ENCODE measurements around the gene MAEA.

Gene MAEA

DNA sequence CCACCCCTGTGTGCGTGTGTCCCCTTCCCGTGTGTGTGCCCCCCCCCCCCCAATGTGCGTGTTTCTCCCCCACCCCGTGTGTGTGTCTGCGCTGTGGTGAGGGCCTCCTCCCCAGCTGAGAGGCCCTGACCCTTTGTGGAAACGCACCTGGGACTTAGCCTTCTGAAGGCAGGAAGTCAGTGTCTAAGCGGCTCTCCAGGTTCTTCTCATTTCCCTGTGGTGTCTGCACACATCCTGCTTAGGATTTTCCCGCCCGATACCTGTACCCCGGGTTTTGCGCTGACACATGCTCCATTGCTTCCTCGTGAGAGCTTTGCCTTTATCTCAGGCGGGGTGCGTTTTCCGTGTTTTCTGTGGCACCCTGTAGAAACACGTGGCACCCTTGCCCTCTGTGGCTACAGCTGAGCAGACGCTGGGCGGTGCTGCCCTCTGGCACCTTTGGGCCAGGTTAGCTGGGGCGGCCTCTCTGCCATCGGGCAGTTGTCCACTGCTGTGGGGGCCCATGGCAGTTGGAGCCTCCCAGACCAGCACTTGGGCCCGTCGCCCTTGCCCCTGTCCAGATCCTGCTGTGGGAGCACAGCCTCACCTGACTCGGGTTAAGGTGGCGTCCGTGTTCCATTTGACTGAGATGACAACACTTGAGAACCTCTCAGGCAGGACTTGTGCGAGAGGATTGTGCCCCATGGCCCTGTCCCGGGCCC, 26.3 kb downstream of the MAEA start:
- TF ChIP-seq, protein P1, sequence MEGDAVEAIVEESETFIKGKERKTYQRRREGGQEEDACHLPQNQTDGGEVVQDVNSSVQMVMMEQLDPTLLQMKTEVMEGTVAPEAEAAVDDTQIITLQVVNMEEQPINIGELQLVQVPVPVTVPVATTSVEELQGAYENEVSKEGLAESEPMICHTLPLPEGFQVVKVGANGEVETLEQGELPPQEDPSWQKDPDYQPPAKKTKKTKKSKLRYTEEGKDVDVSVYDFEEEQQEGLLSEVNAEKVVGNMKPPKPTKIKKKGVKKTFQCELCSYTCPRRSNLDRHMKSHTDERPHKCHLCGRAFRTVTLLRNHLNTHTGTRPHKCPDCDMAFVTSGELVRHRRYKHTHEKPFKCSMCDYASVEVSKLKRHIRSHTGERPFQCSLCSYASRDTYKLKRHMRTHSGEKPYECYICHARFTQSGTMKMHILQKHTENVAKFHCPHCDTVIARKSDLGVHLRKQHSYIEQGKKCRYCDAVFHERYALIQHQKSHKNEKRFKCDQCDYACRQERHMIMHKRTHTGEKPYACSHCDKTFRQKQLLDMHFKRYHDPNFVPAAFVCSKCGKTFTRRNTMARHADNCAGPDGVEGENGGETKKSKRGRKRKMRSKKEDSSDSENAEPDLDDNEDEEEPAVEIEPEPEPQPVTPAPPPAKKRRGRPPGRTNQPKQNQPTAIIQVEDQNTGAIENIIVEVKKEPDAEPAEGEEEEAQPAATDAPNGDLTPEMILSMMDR (conservative IDR thresholded peaks at IDR 0.05; ENCODE audit: low read length): no peak
- TF ChIP-seq EZH2phosphoT487 (IDR thresholded peaks at IDR 0.05; ENCODE audit: borderline replicate concordance): no peak
- H3K4me2 ChIP-seq (ENCODE audit: low read depth, low read length, poor library complexity, severe bottlenecking): no peak overlapping the region
- H2AFZ ChIP-seq (ENCODE audit: low read length): no peak overlapping the region
- H3K9me3 ChIP-seq (ENCODE audit: insufficient read depth, low read depth, low read length): no peaks in the 10 kb centered on the region; the same call in 1 of the 2 replicates
- peaks cover 68% of the 10 kb centered on the region; the same call in 1 of the 2 replicates for H3K36me3 ChIP-seq (ENCODE audit: insufficient read depth, low read length)
- no peaks in the 10 kb centered on the region for H4K20me1 ChIP-seq (ENCODE audit: insufficient read depth, low read length, poor library complexity, severe bottlenecking)
- H3K4me3 ChIP-seq (ENCODE audit: low read length, poor library complexity, severe bottlenecking): no peak overlapping the region
- H3K9ac ChIP-seq (ENCODE audit: low read depth, low read length, poor library complexity, severe bottlenecking): no peak overlapping the region
- peaks cover 7% of the 10 kb centered on the region; the same call in 1 of the 2 replicates for H3K79me2 ChIP-seq (ENCODE audit: insufficient read depth, low read length)
- H3F3A ChIP-seq (ENCODE audit: low read depth): no peaks in the 10 kb centered on the region
- no peaks in the 10 kb centered on the region for H3K27me3 ChIP-seq (ENCODE audit: insufficient read depth, low read length, poor library complexity, severe bottlenecking)
- no peaks in the 10 kb centered on the region for H3K4me1 ChIP-seq (ENCODE audit: insufficient read depth, low read length, poor library complexity, severe bottlenecking)
- H3K9me2 ChIP-seq (replicated peaks; ENCODE audit: low read depth, low read length): no peaks in the 10 kb centered on the region

- no peaks in the 10 kb centered on the region for H3K4me1 ChIP-seq (ENCODE audit: insufficient read depth, low read length, poor library complexity, severe bottlenecking)
- no peak for TF ChIP-seq EZH2phosphoT487 (IDR thresholded peaks at IDR 0.05; ENCODE audit: borderline replicate concordance)
- TF ChIP-seq, protein P1 (conservative IDR thresholded peaks at IDR 0.05; ENCODE audit: low read length): no peak
- H3K4me3 ChIP-seq (ENCODE audit: low read length, poor library complexity, severe bottlenecking): no peak overlapping the region
- H3K27me3 ChIP-seq (ENCODE audit: insufficient read depth, low read length, poor library complexity, severe bottlenecking): no peaks in the 10 kb centered on the region
- no peak overlapping the region for H3K4me2 ChIP-seq (ENCODE audit: low read depth, low read length, poor library complexity, severe bottlenecking)
- H3K9ac ChIP-seq (ENCODE audit: low read depth, low read length, poor library complexity, severe bottlenecking): no peak overlapping the region
- H3K79me2 ChIP-seq (ENCODE audit: insufficient read depth, low read length): peaks cover under 1% of the 10 kb centered on the region; the same call in 1 of the 2 replicates
- H4K20me1 ChIP-seq (ENCODE audit: insufficient read depth, low read length, poor library complexity, severe bottlenecking): no peaks in the 10 kb centered on the region
- no peaks in the 10 kb centered on the region for H3K9me2 ChIP-seq (replicated peaks; ENCODE audit: low read depth, low read length)
- no peaks in the 10 kb centered on the region; the same call in 1 of the 2 replicates for H3K9me3 ChIP-seq (ENCODE audit: insufficient read depth, low read depth, low read length)
- H3K36me3 ChIP-seq (ENCODE audit: insufficient read depth, low read length): peaks cover 65% of the 10 kb centered on the region; the same call in 1 of the 2 replicates
- H2AFZ ChIP-seq (ENCODE audit: low read length): no peak overlapping the region
- no peaks in the 10 kb centered on the region for H3F3A ChIP-seq (ENCODE audit: low read depth)
Observed at GRCh38 chr4:1316537-1317168, 27.0 kb downstream of the MAEA start.

DNA sequence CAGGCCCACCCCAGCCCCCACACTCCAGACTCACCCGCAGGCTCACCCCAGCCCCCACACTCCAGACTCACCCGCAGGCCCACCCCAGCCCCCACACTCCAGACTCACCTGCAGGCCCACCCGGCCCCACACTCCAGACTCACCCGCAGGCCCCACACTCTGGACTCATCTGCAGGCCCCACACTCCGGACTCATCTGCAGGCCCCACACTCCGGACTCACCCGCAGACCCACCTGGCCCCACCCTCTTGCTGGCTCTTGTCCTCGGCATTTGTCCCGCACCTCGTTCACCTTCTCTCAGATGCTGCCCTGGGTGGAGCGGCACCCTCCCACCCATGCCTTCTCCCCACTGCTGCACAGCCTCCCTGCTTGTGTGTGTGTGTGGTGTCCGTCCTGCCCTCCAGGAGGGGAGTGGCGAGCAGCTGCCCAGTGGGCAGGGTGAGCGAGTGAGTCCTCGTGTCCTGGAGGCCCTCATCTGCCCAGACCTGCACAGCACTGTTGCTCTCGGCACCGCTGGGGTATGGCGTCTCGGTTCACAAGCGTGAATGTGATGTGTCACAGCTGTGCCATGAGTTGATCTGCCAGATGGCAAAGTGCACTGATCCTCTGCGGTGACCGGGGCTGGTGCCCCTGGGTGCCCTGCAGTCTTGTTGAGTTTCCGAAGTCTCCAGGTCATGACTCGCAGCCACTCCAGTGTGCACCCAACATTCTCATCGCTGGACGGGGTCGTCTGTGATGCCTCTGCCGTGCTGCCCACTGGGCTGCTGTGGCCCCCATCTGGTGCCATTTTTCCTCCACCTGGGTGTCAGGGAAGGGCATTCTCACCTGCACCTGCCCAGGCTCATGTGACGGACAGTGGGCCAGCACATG, 27.7 kb downstream of the MAEA start:
- Histone ChIP-seq H3K9me2 (replicated peaks; ENCODE audit: low read depth, low read length) (no peaks in the 10 kb centered on the region), H2AFZ (ENCODE audit: low read length) (no peak overlapping the region), H3K9me3 (ENCODE audit: insufficient read depth, low read depth, low read length) (no peaks in the 10 kb centered on the region; the same call in 1 of the 2 replicates), H3K4me2 (ENCODE audit: low read depth, low read length, poor library complexity, severe bottlenecking) (no peak overlapping the region), H3K9ac (ENCODE audit: low read depth, low read length, poor library complexity, severe bottlenecking) (no peak overlapping the region), H3K79me2 (ENCODE audit: insufficient read depth, low read length) (no peaks in the 10 kb centered on the region), H3K36me3 (ENCODE audit: insufficient read depth, low read length) (peaks cover 64% of the 10 kb centered on the region; the same call in 1 of the 2 replicates), H3K4me1 (ENCODE audit: insufficient read depth, low read length, poor library complexity, severe bottlenecking) (no peaks in the 10 kb centered on the region), H3F3A (ENCODE audit: low read depth) (no peaks in the 10 kb centered on the region), H4K20me1 (ENCODE audit: insufficient read depth, low read length, poor library complexity, severe bottlenecking) (no peaks in the 10 kb centered on the region), H3K27me3 (ENCODE audit: insufficient read depth, low read length, poor library complexity, severe bottlenecking) (no peaks in the 10 kb centered on the region), H3K4me3 (ENCODE audit: low read length, poor library complexity, severe bottlenecking) (no peak overlapping the region)
- TF ChIP-seq EZH2phosphoT487 (IDR thresholded peaks at IDR 0.05; ENCODE audit: borderline replicate concordance): no peak
- TF ChIP-seq, protein P1 (conservative IDR thresholded peaks at IDR 0.05; ENCODE audit: low read length): no peak

Measured in Loucy (cell line).